GM12892 (cell line): Measurements from ENCODE around the gene PTCSC3.

Experiments
- POLR2A ChIP-seq: IDR thresholded peaks from 2 replicates; pipeline ENCODE4 v1.6.1; 2011; ENCODE audit warnings: low read depth, low read length, control low read depth
- POLR2AphosphoS5 ChIP-seq: IDR thresholded peaks from 2 replicates; pipeline ENCODE4 v1.6.1; 2011; ENCODE audit warnings: low read depth, low read length, control low read depth
- TAF1 ChIP-seq: IDR thresholded peaks from 2 replicates; pipeline ENCODE4 v1.6.1; 2011; ENCODE audit warnings: low read depth, mild to moderate bottlenecking, control low read depth, low read length, borderline replicate concordance

DNA sequence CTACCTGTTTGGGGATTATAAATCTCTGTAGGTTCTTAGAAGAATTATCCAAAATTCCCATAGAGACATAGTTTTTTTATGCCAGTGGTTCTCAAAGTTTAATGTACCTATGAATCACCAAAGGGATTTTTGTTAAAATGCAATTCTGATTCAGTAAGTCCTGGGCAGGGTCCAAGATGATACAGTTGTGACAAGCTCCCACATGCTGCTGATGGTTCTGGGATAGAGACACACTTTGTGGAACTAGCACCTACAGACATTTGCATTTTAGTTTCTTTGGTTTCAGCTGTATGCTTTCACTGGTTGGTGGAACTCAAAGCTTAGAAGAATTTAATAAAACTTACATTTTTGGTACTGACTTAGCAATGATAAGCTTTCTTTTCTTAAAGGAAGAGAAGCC lies 80.4 kb downstream of the PTCSC3 start:
- TF ChIP-seq POLR2A = no peak
- TF ChIP-seq TAF1 = no peak
- no peak for TF ChIP-seq POLR2AphosphoS5
